ENCODE measurements around the gene TMEM200A.
"Not testable (repeated sequence)": the region's sequence is repeated elsewhere in the genome, so short reads cannot be mapped to it uniquely, and the experiment has no call there.

Gene TMEM200A

GRCh38 chr6:130365166-130366106, at the start of gene TMEM200A:
TSS of gene TMEM200A (plus strand) at chr6:130366017. CDS start at chr6:130440423, 74,406 bp downstream.
- DNase-seq = no peak

- DNase-seq = no peak
Measured at GRCh38 chr6:130320908-130321307, 44.9 kb upstream of the TMEM200A start.

GRCh38 chr6:130322673-130323268, 43.0 kb upstream of the TMEM200A start:
- no peak for DNase-seq

- no peak for DNase-seq
Measured at GRCh38 chr6:130324657-130325056, 41.2 kb upstream of the TMEM200A start.

- no peak for DNase-seq
Measured at GRCh38 chr6:130326496-130326895, 39.3 kb upstream of the TMEM200A start.

- DNase-seq = no peak
Measured at GRCh38 chr6:130337534-130337933, 28.3 kb upstream of the TMEM200A start.

- DNase-seq = not testable (repeated sequence)
Measured at GRCh38 chr6:130346324-130346723, 19.5 kb upstream of the TMEM200A start.

- DNase-seq = no peak
Measured at GRCh38 chr6:130354322-130354721, 11.5 kb upstream of the TMEM200A start.

GRCh38 chr6:130355572-130355971, 10.2 kb upstream of the TMEM200A start:
- DNase-seq = no peak

- DNase-seq = no peak
Measured at GRCh38 chr6:130357436-130357835, 8.4 kb upstream of the TMEM200A start.

- DNase-seq = no peak
Measured at GRCh38 chr6:130359736-130360135, 6.1 kb upstream of the TMEM200A start.

GRCh38 chr6:130362128-130362527, 3.7 kb upstream of the TMEM200A start:
- DNase-seq = no peak

- no peak for DNase-seq
Measured at GRCh38 chr6:130364224-130364780, 1.5 kb upstream of the TMEM200A start.

- DNase-seq = no peak
Measured at GRCh38 chr6:130366107-130367005, 539 bp downstream of the TMEM200A start.

- no peak for DNase-seq
Measured at GRCh38 chr6:130367767-130368166, 1.9 kb downstream of the TMEM200A start.

GRCh38 chr6:130368576-130368975, 2.8 kb downstream of the TMEM200A start:
- DNase-seq = no peak

- no peak for DNase-seq
Measured at GRCh38 chr6:130369831-130370230, 4.0 kb downstream of the TMEM200A start.

GRCh38 chr6:130371921-130372420, 6.2 kb downstream of the TMEM200A start:
- DNase-seq = no peak

- no peak for DNase-seq
Measured at GRCh38 chr6:130372786-130373185, 7.0 kb downstream of the TMEM200A start.

GRCh38 chr6:130373992-130374391, 8.2 kb downstream of the TMEM200A start:
- DNase-seq = no peak

- DNase-seq = no peak
Measured at GRCh38 chr6:130376936-130377335, 11.1 kb downstream of the TMEM200A start.

GRCh38 chr6:130377371-130377770, 11.6 kb downstream of the TMEM200A start:
- DNase-seq = no peak

GRCh38 chr6:130377915-130378314, 12.1 kb downstream of the TMEM200A start:
- DNase-seq = no peak

All from NCI-H510A (cell line).